K562 (cell line): ENCODE results near the gene DIAPH3.

Experiments used
- HDAC2 ChIP-seq: fragments of 450-650 bp; IDR thresholded peaks from 2 replicates; pipeline ENCODE4 v1.6.1; 2016; ENCODE audit warnings: mild to moderate bottlenecking
- ILK ChIP-seq: fragments of 450-650 bp; IDR thresholded peaks from 2 replicates; pipeline ENCODE4 v1.6.1; 2016; ENCODE audit warnings: missing genetic modification characterization, low read depth, mild to moderate bottlenecking, missing compliant biosample characterization, moderate library complexity, borderline replicate concordance
- JUND ChIP-seq, 2 experiments: IDR thresholded peaks; 2 replicates in 1 of 2; 3 replicates in 1 of 2; pipeline ENCODE4 v1.6.1; 2011; ENCODE audit warnings: borderline replicate concordance in 2 of 2, low read depth in 2 of 2, low read length in 2 of 2, improper control_type of control experiment in 1 of 2, missing biosample characterization in 1 of 2, missing genetic modification characterization in 1 of 2, missing genetic modification reagents in 1 of 2

GRCh38 chr13:60075850-60076249 is 87.9 kb downstream of the DIAPH3 start:
- TF ChIP-seq ILK (tag) (no peak), HDAC2 (no peak), JUND (IDR thresholded peaks at IDR 0.05; ENCODE audit: borderline replicate concordance, low read depth, low read length) (no peak), JUND (tag; IDR thresholded peaks at IDR 0.05; ENCODE audit: borderline replicate concordance, low read depth, low read length) (no peak)
